Fibroblast of mammary gland (primary cell): ENCODE data around the gene LRP2.

Source experiments
- DNase-seq: peaks from one replicate; pipeline ENCODE4 v3.0.0-alpha.2; 2010; ENCODE audit warnings: low read depth
- H3K4me3 ChIP-seq: 2 replicates; pipeline ENCODE4 v1.5.1; 2011; ENCODE audit warnings: low read depth, mild to moderate bottlenecking, low read length, moderate library complexity; ENCODE audit not compliant: control insufficient read depth
- CTCF ChIP-seq: conservative IDR thresholded peaks from 2 replicates; pipeline ENCODE4 v1.5.1; 2011; ENCODE audit warnings: low read depth, low read length, inconsistent platforms; ENCODE audit not compliant: control insufficient read depth, insufficient read depth

The LRP2 gene

GRCh38 chr2:169362894-169363559 is 693 bp upstream of the LRP2 start:
- no peak overlapping the region for H3K4me3 ChIP-seq
- no peak for TF ChIP-seq CTCF
- peak; percentile 2 for DNase-seq

GRCh38 chr2:169361706-169362117 is 622 bp downstream of the LRP2 start:
- no peak overlapping the region for H3K4me3 ChIP-seq
- DNase-seq: no peak
- TF ChIP-seq CTCF: no peak

- TF ChIP-seq CTCF: no peak
- no peak overlapping the region for H3K4me3 ChIP-seq
- no peak for DNase-seq
Observed at GRCh38 chr2:169360984-169361705, 1.2 kb downstream of the LRP2 start.

- DNase-seq: no peak
- no peak overlapping the region for H3K4me3 ChIP-seq
- no peak for TF ChIP-seq CTCF
Observed at GRCh38 chr2:169358016-169358415, 4.3 kb downstream of the LRP2 start.

GRCh38 chr2:169354244-169354643 is 8.1 kb downstream of the LRP2 start:
- H3K4me3 ChIP-seq: no peak overlapping the region
- DNase-seq: no peak
- no peak for TF ChIP-seq CTCF

GRCh38 chr2:169351725-169352124 is 10.6 kb downstream of the LRP2 start:
- DNase-seq: no peak
- TF ChIP-seq CTCF: no peak

More at GRCh38 chr2:169351725-169352124, 10.6 kb downstream of the LRP2 start:
- no peak overlapping the region for H3K4me3 ChIP-seq
